Inflammatory macrophage treated with lipopolysaccharide for 4 hours (primary cell): ENCODE measurements around the gene MAMDC2.
A peak's percentile ranks its signal among the peaks of the same experiment; 100 is the strongest.
"Not testable (repeated sequence)": the region's sequence is repeated elsewhere in the genome, so short reads cannot be mapped to it uniquely, and the experiment has no call there.

Experiments used
- DNase-seq: peaks from one replicate; pipeline ENCODE4 v3.0.0-alpha.2; 2020

The MAMDC2 gene

DNA sequence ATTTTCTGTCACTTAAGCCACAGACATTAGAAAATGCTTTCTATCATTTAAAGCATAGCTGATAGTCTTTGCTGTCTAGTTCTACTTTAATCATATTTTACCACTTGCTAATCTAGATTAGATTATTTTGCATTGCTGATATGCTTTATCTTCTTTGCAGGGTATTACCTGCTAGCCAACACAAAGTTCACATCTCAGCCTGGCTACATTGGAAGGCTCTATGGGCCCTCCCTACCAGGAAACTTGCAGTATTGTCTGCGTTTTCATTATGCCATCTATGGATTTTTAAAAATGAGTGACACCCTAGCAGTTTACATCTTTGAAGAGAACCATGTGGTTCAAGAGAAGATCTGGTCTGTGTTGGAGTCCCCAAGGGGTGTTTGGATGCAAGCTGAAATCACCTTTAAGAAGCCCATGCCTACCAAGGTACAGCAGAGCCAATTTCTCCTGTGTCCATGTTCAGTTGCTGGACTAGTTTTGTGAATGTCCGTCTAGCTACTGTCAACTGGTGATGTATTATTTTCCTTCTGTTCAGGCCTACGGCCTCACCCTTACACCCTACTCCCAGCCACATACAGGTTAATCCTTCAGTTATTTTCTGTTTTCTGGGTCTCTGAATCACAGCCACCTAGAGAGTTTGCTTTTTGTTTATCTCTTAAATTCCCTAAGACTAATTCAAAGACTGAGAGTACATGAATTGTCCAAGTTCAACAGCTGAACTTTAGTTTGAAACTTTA lies 99.9 kb downstream of the MAMDC2 start:
- DNase-seq, result no peak

DNA sequence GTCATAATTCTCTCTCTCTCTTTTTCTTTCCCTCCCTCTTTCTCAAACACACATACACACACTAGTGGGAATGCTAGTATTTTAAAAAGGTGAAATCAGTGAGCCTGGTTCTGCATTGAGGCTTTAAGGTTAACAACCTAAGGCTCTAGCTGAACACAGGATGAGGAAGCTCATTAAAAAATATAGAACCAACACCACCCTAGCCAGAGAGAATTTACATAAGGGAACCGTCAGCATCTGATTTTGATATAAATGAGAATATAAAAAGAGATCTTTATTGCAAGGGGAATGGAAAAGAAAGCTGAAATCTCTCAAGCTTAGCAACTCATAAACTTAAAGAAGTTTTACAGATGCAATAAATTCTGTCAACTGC lies 100.5 kb downstream of the MAMDC2 start:
- DNase-seq, result no peak

DNA sequence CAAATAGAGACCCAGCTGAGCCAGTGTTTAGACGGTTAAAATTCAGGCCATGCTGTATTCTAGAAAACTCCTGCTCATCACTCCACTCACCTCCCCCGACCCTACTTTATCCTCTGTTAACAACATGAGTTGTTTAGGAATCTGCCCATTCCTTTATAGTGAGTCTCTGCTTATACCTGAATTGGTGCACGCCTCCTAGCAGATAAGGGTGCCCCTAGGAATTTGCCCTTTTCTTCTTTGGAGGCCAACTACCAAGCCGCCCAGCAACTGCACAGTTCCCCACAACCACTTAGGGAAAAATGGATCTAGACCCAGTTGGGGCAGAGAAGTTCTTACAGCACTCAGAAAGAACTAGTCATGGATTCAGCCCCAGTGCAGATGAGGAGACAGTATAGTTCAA lies 102.3 kb downstream of the MAMDC2 start:
- no peak for DNase-seq

DNA sequence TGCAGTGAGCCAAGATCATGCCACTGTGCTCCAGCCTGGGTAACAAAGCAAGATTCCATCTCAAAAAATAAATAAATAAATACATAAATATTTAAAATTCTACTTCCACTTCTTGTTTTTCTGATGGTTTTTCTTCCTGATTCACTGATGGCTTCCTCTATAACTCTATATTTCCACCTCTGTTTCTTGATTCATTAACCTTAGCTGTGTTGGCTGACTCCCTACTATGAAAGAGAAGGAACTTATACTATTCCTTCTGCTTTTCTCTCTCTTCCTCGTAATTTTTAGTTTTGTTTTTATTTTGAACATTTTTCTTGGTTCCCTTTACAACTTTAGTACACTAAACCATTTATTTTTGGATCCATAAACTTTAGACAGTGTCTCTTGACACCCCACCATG lies 103.5 kb downstream of the MAMDC2 start:
- peak; percentile 28 for DNase-seq

DNA sequence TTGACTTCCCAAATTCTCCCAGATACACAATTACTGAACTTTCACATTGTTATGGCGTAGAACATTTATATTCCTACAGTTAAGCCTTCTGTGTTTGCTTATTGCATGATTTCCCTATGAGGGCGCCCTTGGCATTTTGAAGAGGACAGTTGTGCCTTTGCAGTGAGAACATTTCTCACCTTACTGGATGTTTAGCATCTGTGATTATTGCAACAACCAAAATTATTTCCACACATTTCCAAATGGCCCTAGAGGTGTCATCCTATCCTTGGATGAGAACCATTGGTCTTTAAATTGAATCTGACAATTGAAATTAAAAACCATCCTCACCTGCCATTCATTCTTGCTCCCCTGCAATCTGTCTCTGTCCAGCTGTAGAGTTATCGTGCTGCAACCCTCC lies 104.0 kb downstream of the MAMDC2 start:
- no peak for DNase-seq

DNA sequence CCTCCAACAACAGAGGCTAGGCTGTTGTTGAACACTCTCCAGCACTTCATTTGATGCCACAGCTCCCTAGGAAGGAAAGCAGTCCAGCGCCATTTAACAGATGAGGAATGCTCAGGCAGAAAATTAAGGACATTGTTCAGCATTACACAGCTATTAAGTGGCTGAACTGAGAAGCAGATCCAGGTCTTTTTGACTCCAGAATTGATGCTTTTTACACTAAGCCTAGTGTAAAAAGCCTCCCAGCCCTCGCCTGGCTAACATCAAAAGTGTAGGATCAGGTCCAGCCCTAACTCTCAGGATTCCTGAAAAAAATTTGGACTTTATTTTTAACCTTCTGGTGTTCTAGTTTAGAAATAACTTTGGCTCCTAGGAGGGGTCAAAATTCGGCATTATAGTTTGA lies 108.7 kb downstream of the MAMDC2 start:
- no peak for DNase-seq

DNA sequence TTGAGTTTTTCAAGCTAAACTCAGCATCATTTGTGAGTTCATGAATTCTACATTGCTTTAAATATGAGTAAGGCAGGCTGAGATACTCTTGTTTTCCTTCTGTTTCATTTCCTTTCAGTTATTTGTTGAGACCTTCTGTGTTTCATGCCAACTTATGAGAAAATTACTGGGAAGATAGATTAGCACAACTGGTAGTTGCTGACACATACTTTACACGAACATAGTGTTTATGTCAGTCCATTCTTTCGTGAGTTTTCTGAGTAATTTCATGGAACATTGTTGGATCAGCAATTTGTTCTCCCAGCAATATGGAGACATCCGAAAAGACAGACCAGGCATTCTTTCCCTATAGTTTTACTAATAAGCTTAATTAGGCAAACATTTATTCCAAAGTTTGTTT lies 113.1 kb downstream of the MAMDC2 start:
- DNase-seq, result no peak

DNA sequence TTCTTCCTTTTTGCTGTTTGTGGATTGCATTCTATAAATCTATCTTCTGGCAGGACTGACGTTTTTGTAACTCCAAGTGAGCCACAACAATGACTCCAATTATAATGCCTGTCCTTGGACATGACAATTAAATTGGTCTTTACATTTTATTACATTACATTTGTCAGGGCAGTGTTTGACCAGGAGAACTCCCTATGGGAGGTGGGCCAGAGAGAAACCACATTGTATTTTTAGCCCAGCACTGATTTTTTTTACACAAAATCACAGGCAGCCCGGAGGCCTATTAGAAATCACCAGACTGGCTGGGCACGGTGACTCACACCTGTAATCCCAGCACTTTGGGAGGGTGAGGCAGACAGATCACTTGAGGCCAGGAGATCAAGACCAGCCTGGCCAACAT lies 116.0 kb downstream of the MAMDC2 start:
- DNase-seq, result no peak

DNA sequence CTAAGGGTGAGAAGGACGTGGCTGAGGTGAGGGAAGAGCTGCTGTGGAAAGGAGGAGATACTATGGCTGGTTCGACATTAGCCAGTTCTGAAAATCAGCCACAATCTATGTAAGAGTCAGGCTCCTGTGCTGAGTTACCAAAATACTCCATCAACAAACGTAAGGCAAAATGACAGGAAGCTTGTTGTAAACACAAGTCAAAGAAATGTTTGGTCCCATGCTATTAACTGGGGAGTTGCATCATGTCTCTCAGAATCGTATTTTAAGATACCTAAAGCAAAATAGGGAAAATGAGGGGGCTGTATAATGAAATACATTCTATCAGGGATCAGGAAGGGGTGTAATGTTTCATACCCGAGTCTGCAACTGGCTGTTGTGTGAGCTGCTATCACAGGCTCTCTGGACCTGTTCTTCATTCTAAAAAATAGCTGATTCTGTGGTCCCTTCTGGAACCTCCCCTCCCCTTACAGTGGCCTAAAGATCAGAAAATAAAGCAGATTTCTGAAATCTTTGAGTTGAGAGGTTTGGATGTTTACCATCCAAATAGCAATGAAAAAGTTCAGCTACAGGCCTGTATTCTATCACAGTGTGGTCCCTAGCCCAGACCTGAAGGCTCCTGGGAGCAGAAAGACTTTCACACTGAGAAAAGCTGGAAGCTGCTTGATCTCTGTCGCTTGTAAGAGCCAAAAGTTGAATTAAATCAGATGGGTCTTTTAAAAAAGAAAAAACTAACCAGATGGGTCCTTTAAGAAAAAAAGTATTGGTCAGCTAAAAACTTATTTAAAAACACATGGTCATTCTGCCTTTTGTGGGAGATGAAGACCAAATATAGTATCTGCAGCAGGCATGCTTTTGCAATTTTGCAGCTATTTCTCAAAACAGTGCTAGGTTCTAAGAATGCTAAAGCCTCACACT lies 117.3 kb downstream of the MAMDC2 start:
- no peak for DNase-seq

DNA sequence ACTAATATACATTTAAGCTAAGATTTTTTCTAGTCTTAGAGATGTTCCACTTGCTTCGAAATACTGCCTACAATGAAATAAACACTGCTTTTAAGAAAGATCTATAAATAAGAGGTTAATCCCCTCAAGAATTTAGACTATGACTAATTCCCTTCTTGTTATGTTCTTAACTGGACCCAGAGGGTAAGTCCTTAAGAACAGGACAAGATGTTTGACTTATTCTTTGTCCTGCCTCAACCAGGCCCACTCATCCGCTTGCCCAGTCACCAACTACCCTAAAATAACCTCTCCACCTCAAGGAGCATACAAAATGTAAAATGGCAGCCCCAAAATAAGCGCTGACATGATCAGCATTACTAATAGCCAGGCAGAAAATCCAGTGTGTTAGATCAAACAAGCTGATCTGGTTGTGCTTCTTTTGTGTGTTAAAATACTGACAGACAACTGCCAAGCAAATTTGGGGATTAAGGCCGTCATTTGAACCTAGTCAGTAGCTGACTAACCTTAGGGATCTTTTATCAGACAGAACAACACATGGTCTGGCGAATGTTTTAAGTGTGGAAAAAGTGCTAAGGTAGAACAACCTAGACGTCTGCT lies 121.5 kb downstream of the MAMDC2 start:
- no peak for DNase-seq

DNA sequence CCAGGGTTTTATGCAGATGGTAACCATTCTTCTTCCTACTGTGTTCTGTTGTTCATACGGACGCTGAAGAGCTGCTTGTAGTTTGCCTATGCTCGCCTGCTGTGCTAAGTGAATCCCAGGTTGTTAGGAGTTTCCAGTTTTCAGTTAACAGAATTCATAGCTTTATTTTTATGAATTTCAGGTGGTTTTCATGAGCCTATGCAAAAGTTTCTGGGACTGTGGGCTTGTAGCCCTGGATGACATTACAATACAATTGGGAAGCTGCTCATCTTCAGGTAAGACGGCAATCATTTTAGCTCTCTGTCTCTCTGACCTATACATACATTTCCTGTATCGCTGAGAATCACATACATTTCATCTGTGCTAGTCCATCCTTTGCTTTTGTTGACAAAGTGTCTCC lies 124.9 kb downstream of the MAMDC2 start:
- no peak for DNase-seq

DNA sequence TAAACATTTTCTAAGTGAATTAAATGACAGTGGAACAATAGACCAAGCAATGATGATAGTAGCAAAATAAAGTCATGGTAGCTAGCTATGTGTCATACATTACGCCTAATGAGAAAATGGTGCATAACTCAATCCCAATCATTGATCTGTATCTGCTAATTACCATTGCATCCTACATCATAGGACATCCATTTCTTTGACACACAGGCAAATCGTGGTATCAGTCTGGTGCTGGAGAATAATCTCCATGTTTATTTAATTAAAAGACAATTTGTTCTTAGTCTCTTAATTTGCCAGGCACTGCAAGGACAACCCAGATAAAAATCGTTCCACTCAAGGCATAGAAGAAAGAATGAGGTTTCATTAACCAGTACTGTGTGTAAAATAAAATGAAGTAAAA lies 125.6 kb downstream of the MAMDC2 start:
- DNase-seq, result no peak

DNA sequence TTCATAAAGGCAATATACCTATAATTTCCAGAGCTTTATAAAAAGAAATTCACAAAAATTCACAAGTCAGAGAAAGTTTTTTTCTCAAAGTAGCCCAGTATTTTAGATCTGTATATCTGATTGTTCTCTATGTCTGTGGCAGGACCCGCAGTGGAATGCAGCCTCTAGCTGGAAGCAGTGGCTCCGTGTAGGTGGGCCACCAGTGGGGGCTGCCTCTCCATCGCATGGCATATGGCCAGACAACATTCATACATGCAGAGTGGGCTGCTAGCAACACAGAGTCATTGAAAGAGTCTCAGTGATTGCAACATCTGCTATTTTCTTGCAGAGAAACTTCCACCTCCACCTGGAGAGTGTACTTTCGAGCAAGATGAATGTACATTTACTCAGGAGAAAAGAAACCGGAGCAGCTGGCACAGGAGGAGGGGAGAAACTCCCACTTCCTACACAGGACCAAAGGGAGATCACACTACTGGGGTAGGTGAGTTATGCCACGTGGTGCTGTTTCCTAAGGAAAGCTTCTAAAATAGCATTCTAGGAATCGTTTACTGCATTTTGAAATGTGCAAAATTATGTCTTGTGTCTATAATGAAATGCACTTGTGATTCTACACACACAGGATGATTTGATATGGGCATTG lies 126.6 kb downstream of the MAMDC2 start:
- DNase-seq, result no peak

DNA sequence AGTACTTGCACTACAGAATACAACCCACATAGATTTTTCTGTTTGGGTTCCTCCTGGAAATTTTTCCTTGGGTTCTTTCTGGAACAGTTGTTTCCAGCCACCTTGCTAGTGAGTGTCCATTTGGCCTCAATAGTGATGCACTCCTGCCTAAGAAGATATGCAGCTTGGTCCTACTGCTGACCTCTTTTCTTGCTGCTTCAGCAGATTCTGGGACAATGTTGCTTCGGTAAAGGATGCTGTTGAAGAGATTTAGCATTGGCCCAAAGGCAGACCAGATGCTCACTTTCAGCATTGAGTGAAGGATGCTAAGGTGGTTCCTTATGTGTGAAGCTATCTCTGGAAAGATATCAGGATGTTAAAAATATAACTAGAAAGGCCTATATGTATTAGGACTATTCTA lies 128.9 kb downstream of the MAMDC2 start:
- no peak for DNase-seq

DNA sequence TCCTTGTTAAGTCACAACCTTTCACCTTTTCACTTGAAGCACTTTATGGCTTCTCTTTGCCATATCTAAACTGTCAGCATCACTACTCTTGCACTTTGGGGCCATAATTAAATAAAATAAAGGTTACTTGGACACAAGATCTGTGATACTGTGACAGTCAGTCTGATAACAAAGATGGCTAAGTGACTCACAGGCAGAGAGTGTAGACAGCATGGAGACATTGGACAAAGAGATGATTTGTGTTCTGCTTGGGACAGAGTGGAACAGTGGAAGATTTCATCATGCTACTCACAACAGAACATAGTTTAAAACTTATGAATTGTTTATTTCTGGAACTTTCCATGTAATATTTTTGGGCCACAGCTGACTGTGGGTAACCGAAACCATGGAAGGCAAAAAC lies 133.5 kb downstream of the MAMDC2 start:
- DNase-seq, result no peak

DNA sequence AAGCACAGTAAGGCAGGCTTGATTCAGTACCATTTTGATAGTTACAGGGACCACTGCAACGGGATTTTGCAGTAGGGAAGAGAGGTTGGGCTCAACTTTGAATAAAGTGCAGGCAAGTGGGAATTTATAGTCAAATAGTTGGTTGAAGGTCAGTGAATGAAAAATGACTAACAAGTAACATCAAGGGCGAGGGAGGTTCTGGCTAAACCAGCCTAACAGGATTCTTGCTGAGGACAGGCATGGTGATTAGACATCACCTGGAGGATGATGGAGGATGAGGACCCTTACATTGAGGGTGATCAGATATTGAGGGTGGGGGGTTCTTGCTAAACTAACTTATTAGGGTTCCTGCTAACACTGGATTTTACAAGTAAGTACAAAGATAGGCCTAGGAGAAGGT lies 149.1 kb downstream of the MAMDC2 start:
- DNase-seq, result no peak

DNA sequence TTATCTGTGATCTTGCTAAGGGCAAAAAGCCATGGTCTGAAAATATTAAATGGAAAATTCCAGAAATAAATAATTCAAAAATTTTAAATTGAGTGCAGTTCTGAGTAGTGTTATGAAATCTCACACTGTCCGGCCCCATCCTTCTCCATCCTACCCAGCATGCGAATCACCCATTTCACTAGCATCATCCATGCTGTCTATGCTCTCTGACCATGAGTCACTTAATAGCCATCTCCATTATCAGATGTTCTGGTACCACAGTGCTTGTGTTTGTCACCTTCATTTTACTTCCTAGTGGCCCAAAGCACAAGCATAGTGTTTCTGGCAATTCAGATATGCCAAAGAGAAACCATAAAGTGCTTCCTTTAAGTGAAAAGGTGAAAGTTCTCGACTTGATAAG lies 151.8 kb downstream of the MAMDC2 start:
- no peak for DNase-seq

DNA sequence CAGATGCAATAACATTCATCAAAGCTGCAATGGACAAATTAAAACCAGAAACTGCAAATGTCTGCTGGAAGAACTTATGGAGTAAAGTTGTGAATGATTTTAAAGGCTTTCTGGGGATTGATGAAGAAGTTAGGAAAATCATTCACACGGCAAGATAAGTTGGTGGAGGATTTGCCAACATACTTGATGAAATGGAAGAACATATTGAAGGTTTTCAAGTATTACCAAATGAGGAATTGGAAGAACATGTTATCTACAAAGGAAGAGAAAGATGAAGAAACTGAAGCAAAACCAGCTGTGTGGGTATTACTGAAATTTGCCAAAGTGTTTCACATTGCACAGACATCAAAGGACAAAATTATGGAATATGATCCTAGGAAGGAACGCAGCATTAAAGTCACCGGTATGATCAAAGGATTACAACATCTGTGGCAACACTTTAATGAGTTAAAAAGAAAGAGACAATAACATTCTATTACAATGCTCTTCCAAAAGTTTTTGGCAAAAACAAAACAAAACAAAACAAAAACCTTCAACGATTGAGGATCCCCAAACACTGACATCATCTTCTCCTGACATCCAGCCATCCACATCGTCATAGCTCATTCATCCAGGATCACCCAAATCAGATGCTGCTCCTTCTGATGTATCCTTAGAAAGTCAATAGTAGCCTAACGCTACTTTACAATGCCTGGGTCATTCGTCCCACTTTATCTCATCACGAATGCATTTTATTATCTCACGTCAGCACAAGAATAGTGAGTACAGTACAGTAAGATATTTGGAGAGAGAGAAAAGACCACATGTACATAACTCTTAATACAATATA lies 153.8 kb downstream of the MAMDC2 start:
- DNase-seq, result no peak

DNA sequence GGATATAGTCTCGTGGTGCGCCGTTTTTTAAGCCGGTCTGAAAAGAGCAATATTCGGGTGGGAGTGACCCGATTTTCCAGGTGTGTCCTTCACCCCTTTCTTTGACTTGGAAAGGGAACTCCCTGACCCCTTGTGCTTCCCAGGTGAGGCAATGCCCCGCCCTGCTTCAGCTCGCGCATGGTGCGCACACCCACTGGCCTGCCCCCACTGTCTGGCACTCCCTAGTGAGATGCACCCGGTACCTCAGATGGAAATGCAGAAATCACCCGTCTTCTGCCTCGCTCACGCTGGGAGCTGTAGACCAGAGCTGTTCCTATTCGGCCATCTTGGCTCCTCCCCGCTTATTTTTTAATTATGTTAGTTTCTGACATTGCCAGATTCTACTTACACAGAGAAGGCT lies 161.1 kb downstream of the MAMDC2 start:
- DNase-seq, result not testable (repeated sequence)

DNA sequence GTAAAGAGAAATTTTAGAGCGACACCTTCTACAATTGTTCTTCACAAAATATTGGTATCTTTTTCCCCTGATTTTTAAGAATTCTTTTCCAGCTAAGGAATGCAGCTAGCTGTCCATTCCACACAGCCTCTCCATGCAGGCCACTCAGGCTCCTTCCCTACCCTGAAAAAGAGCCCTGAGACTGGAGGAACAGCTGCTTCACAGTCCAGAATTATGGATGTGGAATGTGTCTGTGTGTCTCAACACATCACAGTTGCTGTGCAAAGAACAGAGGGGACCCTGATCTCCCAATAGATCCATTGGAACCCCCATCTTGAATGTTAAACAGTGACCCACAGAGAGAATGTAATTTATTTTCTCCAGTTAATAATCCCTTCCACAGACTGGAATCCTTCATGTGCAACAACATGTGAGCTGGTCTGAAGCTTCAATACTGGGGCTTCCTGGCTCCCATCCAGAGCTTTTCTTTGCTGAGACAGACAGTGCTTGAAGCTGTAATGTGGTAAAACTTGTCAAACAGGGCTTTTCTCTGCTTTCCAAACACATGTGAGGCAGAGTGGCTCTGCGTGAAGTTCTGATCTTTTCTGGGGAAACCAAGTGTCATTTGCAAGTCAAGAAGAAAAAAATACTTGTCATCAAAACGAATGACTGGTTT lies 161.8 kb downstream of the MAMDC2 start:
- no peak for DNase-seq

DNA sequence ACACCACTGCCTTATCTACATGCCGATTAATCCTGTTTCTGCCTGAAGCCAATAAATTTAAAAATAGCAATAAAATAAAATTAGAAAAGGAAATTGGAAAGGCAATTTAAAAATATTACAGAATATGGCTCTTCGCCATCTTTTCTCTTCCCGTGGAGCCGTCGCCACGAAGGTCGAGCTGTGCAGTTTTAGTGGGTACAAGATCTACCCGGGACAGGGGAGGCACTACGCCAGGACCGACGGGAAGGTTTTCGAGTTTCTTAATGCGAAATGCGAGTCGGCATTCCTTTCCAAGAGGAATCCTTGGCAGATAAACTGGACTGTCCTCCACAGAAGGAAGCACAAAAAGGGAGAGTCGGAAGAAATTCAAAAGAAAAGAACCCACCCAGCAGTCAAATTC lies 173.4 kb downstream of the MAMDC2 start:
- no peak for DNase-seq

DNA sequence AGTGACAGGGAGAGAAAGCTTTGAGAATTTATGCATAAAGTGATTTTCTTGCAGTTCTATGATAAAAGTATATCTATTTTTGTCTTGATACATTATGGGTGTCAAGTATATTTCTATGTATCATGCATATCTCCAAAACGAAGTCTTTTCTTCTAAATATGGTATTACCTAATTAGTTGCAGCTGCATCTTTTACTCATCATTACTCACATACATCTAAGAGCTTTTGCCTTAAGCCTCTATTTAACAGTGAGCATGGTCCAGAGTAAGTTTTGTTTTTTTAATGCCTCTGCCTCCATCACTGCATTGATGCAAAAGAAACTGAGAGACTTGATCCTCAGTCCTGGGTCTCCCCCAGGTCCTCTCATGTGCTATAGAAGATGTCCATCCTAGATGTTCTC lies 175.1 kb downstream of the MAMDC2 start:
- DNase-seq, result no peak
